ENCODE measurements around the gene PLEKHH2. TPM values are rescaled to one million over a fixed set of nuclear protein-coding genes. Genes with fewer than 3 reads are reported as not detected.
A peak's percentile ranks its signal among the peaks of the same experiment; 100 is the strongest.

The PLEKHH2 gene
- total and polyA plus RNA-seq, 2 of the 13 experiments (the other 11 are each of a cell fraction or from before 2014, with no cell fraction given) = 1.1 to 3.0 TPM

DNA sequence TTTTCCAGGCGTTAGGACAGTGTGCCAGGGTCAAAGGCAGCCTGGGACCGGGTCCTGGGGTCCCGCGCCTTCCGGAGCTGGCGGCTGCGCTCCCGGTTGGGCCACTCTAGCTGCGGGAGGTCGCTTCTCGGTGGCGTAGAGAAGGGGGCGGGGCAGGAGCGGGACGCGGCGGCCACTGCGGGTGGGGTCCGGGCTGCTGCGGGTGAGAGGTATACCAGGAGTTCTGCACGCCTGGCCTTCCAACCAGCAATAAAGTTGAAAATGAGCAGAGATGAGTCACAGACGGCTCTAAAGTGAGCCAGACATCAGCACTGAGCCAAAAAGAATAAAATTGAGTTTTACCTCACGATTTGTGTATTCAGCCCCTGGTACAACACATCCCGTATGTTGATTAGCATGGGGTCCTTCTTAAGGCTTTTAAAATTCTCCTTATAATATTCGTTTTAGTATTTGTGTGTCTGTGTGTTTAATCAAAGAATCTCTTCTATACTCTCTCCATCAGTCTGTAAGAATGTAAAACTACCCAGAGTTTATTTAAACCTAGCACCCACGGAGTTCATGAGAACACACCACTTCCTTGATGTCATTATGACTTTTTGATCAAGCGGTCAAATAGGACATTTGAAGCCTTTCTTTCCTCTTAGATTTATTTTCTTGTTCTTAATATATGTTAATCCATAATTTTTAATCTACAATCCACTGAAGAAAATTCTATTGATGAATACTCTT lies 39.4 kb downstream of the PLEKHH2 start, which contains the start of gene C1GALT1C1L (continued):
- no peak; the same call in 1 of the 2 replicates for TF ChIP-seq ZNF766 (CRISPR knock-in tag; IDR thresholded peaks at IDR 0.05; ENCODE audit: borderline replicate concordance)
- TF ChIP-seq, protein P1, sequence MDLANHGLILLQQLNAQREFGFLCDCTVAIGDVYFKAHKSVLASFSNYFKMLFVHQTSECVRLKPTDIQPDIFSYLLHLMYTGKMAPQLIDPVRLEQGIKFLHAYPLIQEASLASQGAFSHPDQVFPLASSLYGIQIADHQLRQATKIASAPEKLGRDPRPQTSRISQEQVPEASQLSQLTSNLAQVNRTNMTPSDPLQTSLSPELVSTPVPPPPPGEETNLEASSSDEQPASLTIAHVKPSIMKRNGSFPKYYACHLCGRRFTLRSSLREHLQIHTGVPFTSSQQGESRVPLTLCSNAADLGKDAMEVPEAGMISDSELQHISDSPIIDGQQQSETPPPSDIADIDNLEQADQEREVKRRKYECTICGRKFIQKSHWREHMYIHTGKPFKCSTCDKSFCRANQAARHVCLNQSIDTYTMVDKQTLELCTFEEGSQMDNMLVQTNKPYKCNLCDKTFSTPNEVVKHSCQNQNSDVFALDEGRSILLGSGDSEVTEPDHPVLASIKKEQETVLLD (CRISPR knock-in tag; IDR thresholded peaks at IDR 0.05; ENCODE audit: low read depth) = 0 out of 2 replicates have a peak, but pooled peaks have one; percentile 43
- peak; percentile 53; the same call in 1 of the 2 replicates for TF ChIP-seq ZNF776 (CRISPR knock-in tag; IDR thresholded peaks at IDR 0.05)
- 0 out of 2 replicates have a peak, but pooled peaks have one; percentile 11 for TF ChIP-seq ZNF230 (CRISPR knock-in tag; IDR thresholded peaks at IDR 0.05)
- no peak for TF ChIP-seq NR2F6 (IDR thresholded peaks at IDR 0.05)
- TF ChIP-seq NR2F6 (CRISPR knock-in tag; IDR thresholded peaks at IDR 0.05) = peak; percentile 61; the same call in 1 of the 2 replicates
- TF ChIP-seq HDAC1 (CRISPR knock-in tag; IDR thresholded peaks at IDR 0.05) = peak; percentile 64
- TF ChIP-seq CENPX (CRISPR knock-in tag; IDR thresholded peaks at IDR 0.05) = no peak
- TF ChIP-seq ZNF747 (CRISPR knock-in tag; IDR thresholded peaks at IDR 0.05; ENCODE audit: borderline replicate concordance) = 0 out of 2 replicates have a peak, but pooled peaks have one; percentile 40
- peak; percentile 60; the same call in 1 of the 2 replicates for TF ChIP-seq MIER2 (CRISPR knock-in tag; IDR thresholded peaks at IDR 0.05)
- TF ChIP-seq WIZ (CRISPR knock-in tag; IDR thresholded peaks at IDR 0.05) = 0 out of 2 replicates have a peak, but pooled peaks have one; percentile 58
- TF ChIP-seq CCDC6 (CRISPR knock-in tag; IDR thresholded peaks at IDR 0.05) = no peak
- peak; percentile 81; the same call in 1 of the 2 replicates for TF ChIP-seq ZBTB38 (CRISPR knock-in tag; IDR thresholded peaks at IDR 0.05)
- peak; percentile 39; the same call in 1 of the 2 replicates for TF ChIP-seq ZNF792 (CRISPR knock-in tag; IDR thresholded peaks at IDR 0.05)
- TF ChIP-seq ZFP90 (CRISPR knock-in tag; IDR thresholded peaks at IDR 0.05; ENCODE audit: borderline replicate concordance) = peak; percentile 65; the same call in 1 of the 2 replicates
- peak; percentile 91 for TF ChIP-seq KAT8 (CRISPR knock-in tag; IDR thresholded peaks at IDR 0.05)
- TF ChIP-seq, protein P2, sequence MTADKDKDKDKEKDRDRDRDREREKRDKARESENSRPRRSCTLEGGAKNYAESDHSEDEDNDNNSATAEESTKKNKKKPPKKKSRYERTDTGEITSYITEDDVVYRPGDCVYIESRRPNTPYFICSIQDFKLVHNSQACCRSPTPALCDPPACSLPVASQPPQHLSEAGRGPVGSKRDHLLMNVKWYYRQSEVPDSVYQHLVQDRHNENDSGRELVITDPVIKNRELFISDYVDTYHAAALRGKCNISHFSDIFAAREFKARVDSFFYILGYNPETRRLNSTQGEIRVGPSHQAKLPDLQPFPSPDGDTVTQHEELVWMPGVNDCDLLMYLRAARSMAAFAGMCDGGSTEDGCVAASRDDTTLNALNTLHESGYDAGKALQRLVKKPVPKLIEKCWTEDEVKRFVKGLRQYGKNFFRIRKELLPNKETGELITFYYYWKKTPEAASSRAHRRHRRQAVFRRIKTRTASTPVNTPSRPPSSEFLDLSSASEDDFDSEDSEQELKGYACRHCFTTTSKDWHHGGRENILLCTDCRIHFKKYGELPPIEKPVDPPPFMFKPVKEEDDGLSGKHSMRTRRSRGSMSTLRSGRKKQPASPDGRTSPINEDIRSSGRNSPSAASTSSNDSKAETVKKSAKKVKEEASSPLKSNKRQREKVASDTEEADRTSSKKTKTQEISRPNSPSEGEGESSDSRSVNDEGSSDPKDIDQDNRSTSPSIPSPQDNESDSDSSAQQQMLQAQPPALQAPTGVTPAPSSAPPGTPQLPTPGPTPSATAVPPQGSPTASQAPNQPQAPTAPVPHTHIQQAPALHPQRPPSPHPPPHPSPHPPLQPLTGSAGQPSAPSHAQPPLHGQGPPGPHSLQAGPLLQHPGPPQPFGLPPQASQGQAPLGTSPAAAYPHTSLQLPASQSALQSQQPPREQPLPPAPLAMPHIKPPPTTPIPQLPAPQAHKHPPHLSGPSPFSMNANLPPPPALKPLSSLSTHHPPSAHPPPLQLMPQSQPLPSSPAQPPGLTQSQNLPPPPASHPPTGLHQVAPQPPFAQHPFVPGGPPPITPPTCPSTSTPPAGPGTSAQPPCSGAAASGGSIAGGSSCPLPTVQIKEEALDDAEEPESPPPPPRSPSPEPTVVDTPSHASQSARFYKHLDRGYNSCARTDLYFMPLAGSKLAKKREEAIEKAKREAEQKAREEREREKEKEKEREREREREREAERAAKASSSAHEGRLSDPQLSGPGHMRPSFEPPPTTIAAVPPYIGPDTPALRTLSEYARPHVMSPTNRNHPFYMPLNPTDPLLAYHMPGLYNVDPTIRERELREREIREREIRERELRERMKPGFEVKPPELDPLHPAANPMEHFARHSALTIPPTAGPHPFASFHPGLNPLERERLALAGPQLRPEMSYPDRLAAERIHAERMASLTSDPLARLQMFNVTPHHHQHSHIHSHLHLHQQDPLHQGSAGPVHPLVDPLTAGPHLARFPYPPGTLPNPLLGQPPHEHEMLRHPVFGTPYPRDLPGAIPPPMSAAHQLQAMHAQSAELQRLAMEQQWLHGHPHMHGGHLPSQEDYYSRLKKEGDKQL (CRISPR knock-in tag; IDR thresholded peaks at IDR 0.05; ENCODE audit: low read depth) = no peak
- TF ChIP-seq KDM5B (CRISPR knock-in tag; IDR thresholded peaks at IDR 0.05; ENCODE audit: borderline replicate concordance) = peak; percentile 49; the same call in 1 of the 2 replicates
- TF ChIP-seq, protein P3, sequence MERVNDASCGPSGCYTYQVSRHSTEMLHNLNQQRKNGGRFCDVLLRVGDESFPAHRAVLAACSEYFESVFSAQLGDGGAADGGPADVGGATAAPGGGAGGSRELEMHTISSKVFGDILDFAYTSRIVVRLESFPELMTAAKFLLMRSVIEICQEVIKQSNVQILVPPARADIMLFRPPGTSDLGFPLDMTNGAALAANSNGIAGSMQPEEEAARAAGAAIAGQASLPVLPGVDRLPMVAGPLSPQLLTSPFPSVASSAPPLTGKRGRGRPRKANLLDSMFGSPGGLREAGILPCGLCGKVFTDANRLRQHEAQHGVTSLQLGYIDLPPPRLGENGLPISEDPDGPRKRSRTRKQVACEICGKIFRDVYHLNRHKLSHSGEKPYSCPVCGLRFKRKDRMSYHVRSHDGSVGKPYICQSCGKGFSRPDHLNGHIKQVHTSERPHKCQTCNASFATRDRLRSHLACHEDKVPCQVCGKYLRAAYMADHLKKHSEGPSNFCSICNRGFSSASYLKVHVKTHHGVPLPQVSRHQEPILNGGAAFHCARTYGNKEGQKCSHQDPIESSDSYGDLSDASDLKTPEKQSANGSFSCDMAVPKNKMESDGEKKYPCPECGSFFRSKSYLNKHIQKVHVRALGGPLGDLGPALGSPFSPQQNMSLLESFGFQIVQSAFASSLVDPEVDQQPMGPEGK (CRISPR knock-in tag; IDR thresholded peaks at IDR 0.05) = peak; percentile 71
- no peak for TF ChIP-seq ZKSCAN5 (CRISPR knock-in tag; IDR thresholded peaks at IDR 0.05)
